Caco-2 (cell line): ENCODE data around the gene NFASC. TPM values are rescaled to one million over a fixed set of nuclear protein-coding genes. Genes with fewer than 3 reads are reported as not detected.

ENCODE experiments used
- BruUV-seq: library from RNA; stranded (reverse); fragments of 400-500 nt; replicated peaks from 2 replicates; lab custom pipeline; 2021; lab: Mats Ljungman, UMichigan
- CTCF ChIA-PET: fragments of 300-600 bp; sonication (Branson Sonifier 250); formaldehyde crosslinking; loops from one replicate; lab custom pipeline; 2022; ENCODE audit warnings: antibody characterized with exemption; lab: Charles Lee
- POLR2A ChIA-PET: fragments of 300-600 bp; sonication (Branson Sonifier 250); formaldehyde crosslinking; loops from one replicate; lab custom pipeline; 2022; ENCODE audit warnings: antibody characterized with exemption; lab: Charles Lee
- DNase-seq, 2 experiments: peaks; one replicate each; pipeline versions ENCODE4 v3.0.0 to v3.0.0-alpha.2; 2020 to 2022
- H3K27me3 ChIP-seq: replicated peaks from 2 replicates; pipeline ENCODE4 v1.6.0; 2011; ENCODE audit warnings: low read length; ENCODE audit not compliant: control insufficient read depth, insufficient read depth
- H3K36me3 ChIP-seq: 2 replicates; pipeline ENCODE4 v1.5.1; 2011; ENCODE audit warnings: low read length; ENCODE audit not compliant: control insufficient read depth, insufficient read depth
- H3K4me1 ChIP-seq: fragments of 250-450 bp; sonication (Bioruptor Pico); 2 replicates; pipeline ENCODE4 v1.5.1; 2020; ENCODE audit warnings: mild to moderate bottlenecking
- H3K4me3 ChIP-seq: 2 replicates; pipeline ENCODE4 v1.5.1; 2011; ENCODE audit warnings: low read depth, mild to moderate bottlenecking, control low read depth, low read length
- H3K9me3 ChIP-seq: fragments of 250-450 bp; sonication (Bioruptor Pico); 2 replicates; pipeline ENCODE4 v1.5.1; 2020; ENCODE audit warnings: mild to moderate bottlenecking, moderate library complexity
- H3K27ac Mint-ChIP-seq: one replicate; pipeline ENCODE4 v1.8.0; 2022; ENCODE audit warnings: mixed read lengths; ENCODE audit not compliant: unreplicated experiment
- H3K27me3 Mint-ChIP-seq: one replicate; pipeline ENCODE4 v1.8.0; 2022; ENCODE audit warnings: mixed read lengths; ENCODE audit not compliant: insufficient read depth, unreplicated experiment
- H3K36me3 Mint-ChIP-seq: one replicate; pipeline ENCODE4 v1.8.0; 2022; ENCODE audit warnings: mild to moderate bottlenecking, mixed read lengths; ENCODE audit not compliant: insufficient read depth, unreplicated experiment
- H3K4me1 Mint-ChIP-seq: one replicate; pipeline ENCODE4 v1.8.0; 2022; ENCODE audit warnings: low read depth, mixed read lengths; ENCODE audit not compliant: unreplicated experiment
- H3K4me3 Mint-ChIP-seq: one replicate; pipeline ENCODE4 v1.8.0; 2022; ENCODE audit warnings: mild to moderate bottlenecking, moderate library complexity, mixed read lengths; ENCODE audit not compliant: unreplicated experiment
- H3K9me3 Mint-ChIP-seq: one replicate; pipeline ENCODE4 v1.8.0; 2022; ENCODE audit warnings: mixed read lengths; ENCODE audit not compliant: unreplicated experiment
- CTCF ChIP-seq, 2 experiments: fragments of 200-600 bp in 1 of 2; IDR thresholded peaks; 1 replicate in 1 of 2; 2 replicates in 1 of 2; pipeline versions ENCODE4 v1.5.1 to v1.8.0; 2011 to 2022; ENCODE audit warnings: antibody characterized with exemption in 1 of 2, control low read depth in 1 of 2, inconsistent platforms in 1 of 2, low read depth in 1 of 2, low read length in 1 of 2, mild to moderate bottlenecking in 1 of 2, moderate library complexity in 1 of 2; ENCODE audit not compliant: insufficient read depth in 1 of 2, severe bottlenecking in 1 of 2, unreplicated experiment in 1 of 2
- intact Hi-C: fragments of 100-400 bp; cut with micrococcal nuclease; formaldehyde crosslinking; loops from one replicate; pipeline ENCODE4 v1.10.0; 2022; ENCODE audit not compliant: unreplicated experiment
- total RNA-seq: library from RNA; stranded (reverse); gene quantifications from 2 replicates; pipeline ENCODE4 v1.2.3, GENCODE V29; 2022

The NFASC gene
- total RNA-seq, 1 experiment from 2014 or later: 1.3 TPM

DNA sequence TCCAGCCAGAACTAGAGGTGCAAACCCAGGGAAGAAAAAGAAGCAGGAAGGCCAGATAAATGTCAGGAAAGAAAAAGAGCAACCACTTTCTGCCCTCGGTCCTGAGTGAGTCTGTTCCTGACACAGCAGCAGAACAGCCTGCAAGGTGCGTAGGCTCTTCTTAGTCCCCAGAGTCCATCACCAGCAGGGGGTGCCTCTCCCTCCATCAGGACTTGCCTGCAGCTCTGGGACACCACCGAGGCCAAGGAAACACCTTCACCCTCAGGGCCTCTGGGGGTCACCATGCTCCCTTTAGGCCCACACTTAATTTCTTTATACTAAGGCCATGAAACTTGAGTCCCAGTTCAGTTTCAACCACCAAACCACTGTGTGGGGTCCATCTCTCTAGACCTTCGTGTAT lies 43.7 kb upstream of the NFASC start:
- peak in 1 of 2 experiments; percentile 59 for DNase-seq
- Histone ChIP-seq H3K36me3 (no peaks in the 10 kb centered on the region), H3K4me1 (no peaks in the 10 kb centered on the region), H3K4me3 (no peak overlapping the region), H3K9me3 (no peaks in the 10 kb centered on the region), H3K27me3 (peaks cover 1% of the 10 kb centered on the region; the same call in 1 of the 2 replicates)
- Mint-ChIP-seq H3K27me3 (peaks cover 17% of the 10 kb centered on the region), H3K4me1 (no peaks in the 10 kb centered on the region), H3K4me3 (no peak overlapping the region), H3K9me3 (no peaks in the 10 kb centered on the region), H3K27ac (no peak overlapping the region), H3K36me3 (no peaks in the 10 kb centered on the region)
- TF ChIP-seq CTCF (IDR thresholded peaks at IDR 0.05; ENCODE audit: insufficient read depth in 1 of 2, low read depth in 1 of 2, low read length in 1 of 2, severe bottlenecking in 1 of 2, unreplicated experiment in 1 of 2): peak in 1 of 2 experiments; percentile 51
- POLR2A ChIA-PET: no interaction called here
- CTCF ChIA-PET: interaction anchor here (1.0 to 2.5 kb wide), 2 partner anchors 10 to 20 kb away, joined by 3 to 11 read pairs; no protein-coding TSS in a partner anchor
- intact Hi-C loops: loop anchor here (1.0 to 5.0 kb wide), 2 partner anchors 114 to 135 kb away; no protein-coding TSS in a partner anchor
- no TSS peak for BruUV-seq

GRCh38 chr1:204828352-204828850 lies 42.3 kb upstream of the NFASC start:
- no peak overlapping the region for H3K27ac Mint-ChIP-seq
- no TSS peak for BruUV-seq
- POLR2A ChIA-PET: no interaction called here
- H3K4me1 Mint-ChIP-seq: no peaks in the 10 kb centered on the region
- intact Hi-C loops: loop anchor here (5.0 kb wide), 1 partner anchor 134 kb away; no protein-coding TSS in a partner anchor
- H3K9me3 ChIP-seq: no peaks in the 10 kb centered on the region
- H3K9me3 Mint-ChIP-seq: no peaks in the 10 kb centered on the region
- no peak overlapping the region for H3K4me3 Mint-ChIP-seq
- peaks cover 1% of the 10 kb centered on the region; the same call in 1 of the 2 replicates for H3K27me3 ChIP-seq
- peaks cover 18% of the 10 kb centered on the region for H3K27me3 Mint-ChIP-seq
- no peaks in the 10 kb centered on the region for H3K36me3 Mint-ChIP-seq
- peak overlapping the region; percentile 25 for H3K4me3 ChIP-seq
- CTCF ChIA-PET: interaction anchor here (1.2 to 2.5 kb wide), 2 partner anchors 21 to 114 kb away, joined by 3 to 11 read pairs; no protein-coding TSS in a partner anchor
- DNase-seq: peak; percentile 52 to 77
- TF ChIP-seq CTCF (IDR thresholded peaks at IDR 0.05; ENCODE audit: insufficient read depth in 1 of 2, low read depth in 1 of 2, low read length in 1 of 2, severe bottlenecking in 1 of 2, unreplicated experiment in 1 of 2): no peak
- H3K36me3 ChIP-seq: no peaks in the 10 kb centered on the region
- H3K4me1 ChIP-seq: no peaks in the 10 kb centered on the region

DNA sequence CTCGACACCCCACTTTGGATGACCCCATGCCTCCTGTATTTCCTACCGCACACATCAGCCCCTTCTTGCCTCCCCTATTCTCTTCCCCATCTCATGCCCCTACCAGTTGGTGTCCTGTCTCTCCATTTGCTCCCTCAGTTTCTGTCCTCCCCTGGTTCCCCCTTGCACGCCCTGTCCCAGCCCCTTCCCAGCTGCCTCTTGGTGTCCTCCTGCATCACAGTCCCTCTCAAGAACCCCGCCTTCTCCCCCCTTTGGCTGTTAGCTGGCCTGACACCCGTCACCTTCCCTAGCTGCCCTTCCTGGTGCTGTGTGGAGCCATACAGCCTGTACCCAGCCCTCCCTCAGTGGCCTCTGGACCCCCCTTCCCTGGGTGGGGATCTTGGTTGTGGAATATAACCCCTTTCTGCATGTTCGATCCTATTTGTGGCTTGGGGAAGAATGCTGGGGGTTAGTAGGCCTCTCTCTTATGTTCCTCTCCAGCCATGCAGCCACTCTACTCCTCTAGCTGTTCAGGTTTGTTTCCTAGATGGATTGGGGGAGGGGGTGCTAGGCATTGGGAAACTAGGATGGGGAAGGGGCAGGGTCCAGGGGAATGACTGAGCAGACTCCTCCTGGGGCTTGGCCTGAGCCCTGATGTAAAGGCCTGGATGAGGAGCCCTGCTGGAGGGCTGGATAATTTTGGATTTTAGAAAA lies 41.4 kb upstream of the NFASC start:
- TF ChIP-seq CTCF (IDR thresholded peaks at IDR 0.05; ENCODE audit: insufficient read depth in 1 of 2, low read depth in 1 of 2, low read length in 1 of 2, severe bottlenecking in 1 of 2, unreplicated experiment in 1 of 2): no peak
- Mint-ChIP-seq H3K27me3 (peaks cover 19% of the 10 kb centered on the region), H3K27ac (no peak overlapping the region), H3K4me1 (no peaks in the 10 kb centered on the region), H3K4me3 (peak overlapping the region; percentile 42), H3K9me3 (no peaks in the 10 kb centered on the region), H3K36me3 (no peaks in the 10 kb centered on the region)
- Histone ChIP-seq H3K27me3 (no peaks in the 10 kb centered on the region; the same call in none of the 2 replicates), H3K9me3 (no peaks in the 10 kb centered on the region), H3K4me3 (no peak overlapping the region), H3K36me3 (no peaks in the 10 kb centered on the region), H3K4me1 (no peaks in the 10 kb centered on the region)
- no peak for DNase-seq
- intact Hi-C loops: loop anchor here (5.0 kb wide), 1 partner anchor 133 kb away; no protein-coding TSS in a partner anchor
- CTCF ChIA-PET: interaction anchor here (0.7 to 2.5 kb wide), 3 partner anchors 22 to 186 kb away, joined by 3 to 11 read pairs (median 3); no protein-coding TSS in a partner anchor
- no TSS peak for BruUV-seq
- POLR2A ChIA-PET: no interaction called here
